Activated CD4-positive, alpha-beta memory T cell treated with anti-CD3 and anti-CD28 coated beads for 36 hours (primary cell): ENCODE results near the gene CDHR4. TPM values are rescaled to one million over a fixed set of nuclear protein-coding genes. Genes with fewer than 3 reads are reported as not detected.

ENCODE experiments used
- CTCF ChIA-PET: fragments of 350-600 bp; sonication (Branson Sonifier 250); formaldehyde crosslinking; loops from one replicate; lab custom pipeline; 2021; ENCODE audit warnings: antibody characterized with exemption, inconsistent platforms; lab: Charles Lee
- POLR2A ChIA-PET: fragments of 350-600 bp; sonication (Branson Sonifier 250); formaldehyde crosslinking; loops from one replicate; lab custom pipeline; 2021; ENCODE audit warnings: antibody characterized with exemption; lab: Charles Lee
- DNase-seq: peaks from one replicate; pipeline ENCODE4 v3.0.0-alpha.2; 2020
- H3K27ac Mint-ChIP-seq: one replicate; pipeline ENCODE4 v1.8.0; 2021; ENCODE audit warnings: mixed read lengths
- H3K27me3 Mint-ChIP-seq: one replicate; pipeline ENCODE4 v1.8.0; 2021; ENCODE audit warnings: mixed read lengths
- H3K36me3 Mint-ChIP-seq: one replicate; pipeline ENCODE4 v1.8.0; 2021; ENCODE audit warnings: mixed read lengths
- H3K4me1 Mint-ChIP-seq: one replicate; pipeline ENCODE4 v1.8.0; 2021; ENCODE audit warnings: low read depth, mixed read lengths
- H3K4me3 Mint-ChIP-seq: one replicate; pipeline ENCODE4 v1.8.0; 2021; ENCODE audit warnings: mild to moderate bottlenecking, mixed read lengths
- H3K9me3 Mint-ChIP-seq: one replicate; pipeline ENCODE4 v1.8.0; 2021; ENCODE audit warnings: mixed read lengths
- intact Hi-C: fragments of 100-400 bp; cut with micrococcal nuclease; formaldehyde crosslinking; loops from one replicate; pipeline ENCODE4 v1.15.1; 2023
- total RNA-seq, 2 experiments: library from RNA; stranded (reverse); gene quantifications; one replicate each; pipeline ENCODE4 v1.2.3, GENCODE V29; 2021

CDHR4 gene, protein sequence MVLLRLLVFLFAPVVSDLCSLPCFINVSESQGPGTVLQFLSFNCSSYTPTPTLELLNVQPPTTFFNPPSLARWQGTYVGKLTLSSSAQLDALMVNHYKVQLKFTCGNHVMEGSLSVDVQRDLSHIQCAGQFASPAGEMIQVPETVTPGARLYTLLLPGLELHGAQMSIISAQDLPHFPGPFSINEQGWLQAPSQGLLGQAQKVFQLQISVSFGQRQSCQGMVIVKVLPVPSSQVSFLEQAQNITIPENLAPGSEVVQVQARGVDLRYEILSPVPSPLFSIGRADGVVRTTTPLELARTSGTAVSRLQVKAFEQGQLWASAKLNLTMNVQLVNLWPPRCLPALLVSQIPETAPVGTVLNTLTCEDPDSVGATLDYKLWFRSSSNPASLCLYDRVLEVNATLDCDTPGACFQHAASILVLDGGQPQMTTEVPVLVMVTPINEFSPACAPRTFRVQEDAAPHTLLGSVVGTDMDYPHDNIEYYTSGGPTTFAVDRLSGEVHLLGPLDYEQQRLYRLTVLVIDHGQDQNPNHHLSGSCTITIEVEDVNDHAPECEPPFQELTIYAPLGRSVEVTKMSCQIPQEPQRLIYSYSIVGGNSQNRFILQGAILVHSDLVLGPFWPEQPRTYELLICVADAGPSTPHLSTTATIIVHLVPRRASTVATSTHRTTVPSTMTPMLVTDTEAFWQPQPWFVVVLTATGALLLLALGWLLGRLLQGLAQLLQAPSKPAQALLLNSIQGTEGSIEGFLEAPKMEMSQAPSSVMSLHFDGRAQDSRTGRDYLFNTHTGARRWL
- under 1 TPM in 1 of 2 experiments, not detected in 1; 0.22 TPM for total RNA-seq

DNA sequence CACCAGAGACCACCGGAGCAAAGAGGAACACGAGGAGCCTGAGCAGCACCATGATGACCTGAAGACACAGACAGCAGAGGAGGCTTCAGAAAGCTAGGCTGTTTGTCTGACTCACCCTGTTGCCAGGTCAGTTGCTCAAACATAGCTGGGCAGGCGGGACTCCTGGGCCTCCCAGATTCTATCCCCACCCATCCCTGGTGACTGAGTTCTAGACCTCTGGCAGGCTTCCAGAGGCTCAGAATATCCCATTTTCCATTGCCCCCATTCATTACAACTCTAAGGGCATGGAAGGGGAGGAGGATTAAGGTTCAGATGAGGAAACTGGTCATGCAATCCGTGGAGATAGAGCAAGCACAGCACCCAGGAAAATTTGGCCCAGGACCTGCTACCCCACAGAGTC, at the start of gene CDHR4:
Gene CDHR4 (minus strand): TSS at position 113 of the 400 bp plus-strand sequence. CDS start 61 bp downstream, at position 52.
- POLR2A ChIA-PET, result interaction anchor here (0.5 to 0.8 kb wide), 3 partner anchors 17 to 317 kb away, joined by 3 to 4 read pairs (median 3); no protein-coding TSS in a partner anchor

DNA sequence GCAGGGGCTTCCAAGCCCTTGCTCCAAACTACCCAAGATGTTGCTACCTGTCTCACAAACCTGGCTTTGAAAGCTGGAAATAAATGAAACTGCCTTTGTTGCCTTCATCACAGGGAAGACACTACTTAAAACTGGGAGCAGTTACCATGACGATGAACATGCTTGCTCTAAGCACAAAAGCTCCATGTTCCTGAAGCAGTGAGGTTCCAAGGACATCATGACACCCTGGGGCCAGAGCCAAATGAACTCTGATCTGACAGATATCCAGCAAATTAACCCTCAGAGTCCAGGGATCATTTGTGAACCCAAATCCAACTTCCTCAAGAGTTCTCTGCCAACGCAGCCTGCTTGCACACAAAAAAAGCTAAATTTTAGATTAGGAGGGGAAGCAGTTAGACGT, 46.0 kb upstream of the CDHR4 start:
- CTCF ChIA-PET, result interaction anchor here (0.8 to 7.0 kb wide), 3 partner anchors 9 to 44 kb away, joined by 3 to 50 read pairs (median 5); partner anchors contain the start of genes CDHR4 and INKA1
- POLR2A ChIA-PET, result no interaction called here
- no peaks in the 10 kb centered on the region for H3K4me1 Mint-ChIP-seq

More for the DNA sequence above, at the start of gene CDHR4:
- CTCF ChIA-PET, result interaction anchor here (1.2 to 6.1 kb wide), 2 partner anchors 40 to 44 kb away, joined by 3 to 50 read pairs; no protein-coding TSS in a partner anchor
- H3K9me3 Mint-ChIP-seq, result no peaks in the 10 kb centered on the region
- H3K4me1 Mint-ChIP-seq, result peaks cover 11% of the 10 kb centered on the region
- intact Hi-C loops, result no loop called here
- H3K27ac Mint-ChIP-seq, result no peak within 1 kb of the TSS
- DNase-seq, result no peak
- H3K36me3 Mint-ChIP-seq, result no peaks in the 10 kb centered on the region
- H3K4me3 Mint-ChIP-seq, result no peak within 1 kb of the TSS
- H3K27me3 Mint-ChIP-seq, result peaks cover 8% of the 10 kb centered on the region

DNA sequence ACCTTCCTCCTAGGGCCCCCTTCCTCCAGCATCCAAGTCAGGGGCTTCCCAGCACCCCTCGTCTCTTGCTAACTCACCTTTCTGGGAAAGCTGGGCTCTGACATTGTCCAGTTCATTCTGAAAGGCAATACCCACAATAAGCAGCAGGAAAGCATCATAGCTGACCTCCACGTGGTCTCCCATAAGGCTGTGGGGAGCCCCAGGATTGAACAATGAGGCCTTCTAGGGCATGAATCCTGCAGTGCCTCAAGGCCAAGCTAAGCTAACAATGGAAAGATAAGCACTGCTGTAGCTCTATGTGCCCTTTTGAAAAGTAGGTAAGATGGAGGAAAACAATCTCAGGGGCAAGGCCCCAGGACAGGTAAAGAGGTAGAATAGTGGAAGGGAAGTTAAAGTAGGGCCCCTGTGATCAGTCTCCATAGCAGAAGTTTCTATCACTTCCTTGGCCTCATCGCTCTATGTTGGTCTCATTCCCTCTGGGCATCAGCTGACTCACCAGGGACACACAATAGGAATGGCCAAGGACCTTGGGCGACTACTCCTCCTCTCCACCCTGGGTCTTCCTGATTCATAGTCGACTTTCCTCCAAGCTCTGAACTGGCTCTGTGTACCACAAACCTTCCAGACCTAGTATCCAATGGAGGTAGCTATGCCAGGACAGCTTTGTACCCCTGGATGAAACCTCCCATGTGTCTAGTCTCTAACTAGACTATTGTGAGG, 45.0 kb upstream of the CDHR4 start:
- no peaks in the 10 kb centered on the region for H3K9me3 Mint-ChIP-seq
- no peak overlapping the region for H3K4me3 Mint-ChIP-seq
- CTCF ChIA-PET, result interaction anchor here (2.0 to 7.0 kb wide), 2 partner anchors 9 to 43 kb away, joined by 5 to 50 read pairs; partner anchors contain the start of genes CDHR4 and INKA1
- POLR2A ChIA-PET, result no interaction called here
- no peaks in the 10 kb centered on the region for H3K4me1 Mint-ChIP-seq
- H3K27ac Mint-ChIP-seq, result no peak overlapping the region
- H3K27me3 Mint-ChIP-seq, result no peaks in the 10 kb centered on the region
- no peak for DNase-seq
- peaks cover 7% of the 10 kb centered on the region for H3K36me3 Mint-ChIP-seq
- intact Hi-C loops, result no loop called here

More for the DNA sequence above, 46.0 kb upstream of the CDHR4 start:
- H3K9me3 Mint-ChIP-seq, result no peaks in the 10 kb centered on the region
- no peak overlapping the region for H3K27ac Mint-ChIP-seq
- DNase-seq, result no peak
- intact Hi-C loops, result no loop called here
- H3K36me3 Mint-ChIP-seq, result peaks cover 7% of the 10 kb centered on the region
- H3K4me3 Mint-ChIP-seq, result no peak overlapping the region
- H3K27me3 Mint-ChIP-seq, result no peaks in the 10 kb centered on the region

DNA sequence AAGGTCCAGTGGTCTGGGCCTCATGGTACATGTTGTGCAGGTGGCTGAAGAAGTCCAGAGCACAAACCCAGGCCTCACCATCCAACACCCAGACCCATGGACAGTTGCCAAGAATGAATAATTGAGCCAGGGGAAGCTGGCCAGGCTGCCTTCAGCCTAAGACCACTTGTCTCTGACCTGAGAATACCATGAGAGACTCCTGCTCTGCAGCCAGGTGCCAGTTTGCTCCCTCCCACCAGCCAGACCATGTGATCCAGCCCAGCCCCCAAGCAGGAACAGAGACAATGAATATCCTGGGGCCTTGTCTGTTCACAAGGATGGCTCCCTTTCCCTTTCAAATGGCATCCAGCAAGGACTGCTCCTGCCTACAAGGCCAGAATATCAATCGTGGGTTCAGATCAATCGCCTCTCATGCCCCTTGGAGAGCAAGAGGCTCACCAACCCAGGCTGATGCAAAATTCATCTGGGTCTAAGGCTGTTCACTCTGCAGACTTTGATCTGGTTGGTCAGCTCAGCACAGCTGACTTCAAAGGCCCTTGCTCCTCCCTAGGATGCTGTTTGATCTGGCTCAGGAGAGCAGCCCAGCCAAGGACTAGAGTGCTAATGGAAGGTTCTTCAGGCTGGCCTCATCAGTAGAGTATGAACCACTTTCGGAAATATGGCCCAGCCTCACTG, 43.3 kb upstream of the CDHR4 start:
- POLR2A ChIA-PET, result no interaction called here
- intact Hi-C loops, result no loop called here

DNA sequence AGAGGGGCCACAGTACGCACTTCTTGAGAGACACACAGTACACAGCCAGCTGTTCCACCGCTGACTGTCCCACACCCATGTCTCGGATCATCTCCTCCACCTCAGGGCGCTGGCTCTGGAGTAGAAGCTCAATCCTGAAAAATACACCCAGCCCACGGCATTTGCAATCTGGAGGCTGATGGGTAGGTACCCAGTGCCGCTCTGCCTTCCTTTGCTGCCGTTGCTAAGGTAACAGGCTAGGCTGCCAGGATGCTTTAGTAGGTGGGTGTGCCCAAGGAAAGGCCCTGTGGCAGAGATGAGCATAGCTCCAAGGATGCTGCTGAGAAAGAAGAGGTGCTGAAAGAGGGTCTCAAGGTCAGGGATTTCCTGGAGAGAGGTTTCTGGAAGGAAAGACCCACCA, 42.1 kb upstream of the CDHR4 start:
- H3K9me3 Mint-ChIP-seq, result no peaks in the 10 kb centered on the region
- peaks cover 9% of the 10 kb centered on the region for H3K36me3 Mint-ChIP-seq
- H3K4me1 Mint-ChIP-seq, result peaks cover 1% of the 10 kb centered on the region
- H3K27ac Mint-ChIP-seq, result no peak overlapping the region
- DNase-seq, result no peak
- intact Hi-C loops, result no loop called here
- H3K4me3 Mint-ChIP-seq, result no peak overlapping the region
- ChIA-PET CTCF (interaction anchor here (0.9 to 7.0 kb wide), 4 partner anchors 15 to 141 kb away, joined by 3 to 50 read pairs (median 4); partner anchors contain the start of genes CDHR4 and INKA1), POLR2A (interaction anchor here (0.6 kb wide), 1 partner anchor 24 kb away, joined by 10 read pairs; no protein-coding TSS in a partner anchor)
- no peaks in the 10 kb centered on the region for H3K27me3 Mint-ChIP-seq

More for the DNA sequence above, 43.3 kb upstream of the CDHR4 start:
- Mint-ChIP-seq H3K4me3 (no peak overlapping the region), H3K4me1 (peaks cover 1% of the 10 kb centered on the region), H3K27ac (no peak overlapping the region), H3K9me3 (no peaks in the 10 kb centered on the region), H3K27me3 (no peaks in the 10 kb centered on the region), H3K36me3 (peaks cover 9% of the 10 kb centered on the region)
- CTCF ChIA-PET, result interaction anchor here (7.0 kb wide), 1 partner anchor 42 kb away, joined by 50 read pairs; the partner anchor contains the start of genes CDHR4 and INKA1
- no peak for DNase-seq

DNA sequence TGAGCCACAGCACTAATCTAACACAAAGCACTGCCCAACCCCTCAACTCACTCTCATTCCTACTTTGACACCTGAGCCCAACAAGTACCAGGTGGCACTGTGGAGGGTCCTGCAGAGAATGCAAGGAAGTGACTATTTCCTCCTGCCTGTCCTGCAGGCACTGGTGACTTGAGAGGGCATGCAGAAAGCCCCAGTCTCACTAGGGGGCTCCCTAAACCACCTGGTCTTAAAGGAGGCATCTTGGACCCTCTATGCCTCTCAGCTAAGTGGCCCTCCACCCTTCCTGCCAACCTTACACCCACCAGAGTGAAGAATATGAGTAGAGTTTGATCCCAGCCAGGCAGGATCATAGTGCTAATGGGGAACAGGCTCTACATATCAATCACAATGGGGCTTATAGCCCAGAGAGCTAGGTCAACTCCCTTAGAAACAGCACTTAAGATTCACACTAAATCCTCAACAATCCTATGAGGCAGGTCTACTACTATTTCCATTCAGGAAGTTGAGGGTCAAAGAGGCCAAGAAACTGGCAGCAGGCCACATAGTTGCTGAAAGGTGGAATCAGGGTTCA, 41.5 kb upstream of the CDHR4 start:
- H3K4me1 Mint-ChIP-seq, result peaks cover 1% of the 10 kb centered on the region
- ChIA-PET POLR2A (interaction anchor here (0.6 kb wide), 1 partner anchor 23 kb away, joined by 10 read pairs; no protein-coding TSS in a partner anchor), CTCF (interaction anchor here (0.9 to 7.0 kb wide), 8 partner anchors 8 to 301 kb away, joined by 3 to 50 read pairs (median 4); partner anchors contain the start of genes CDHR4 and INKA1)
- intact Hi-C loops, result no loop called here
- H3K27ac Mint-ChIP-seq, result no peak overlapping the region
- DNase-seq, result peak; percentile 22
- H3K4me3 Mint-ChIP-seq, result no peak overlapping the region
- no peaks in the 10 kb centered on the region for H3K9me3 Mint-ChIP-seq
- H3K36me3 Mint-ChIP-seq, result peaks cover 8% of the 10 kb centered on the region
- H3K27me3 Mint-ChIP-seq, result no peaks in the 10 kb centered on the region

DNA sequence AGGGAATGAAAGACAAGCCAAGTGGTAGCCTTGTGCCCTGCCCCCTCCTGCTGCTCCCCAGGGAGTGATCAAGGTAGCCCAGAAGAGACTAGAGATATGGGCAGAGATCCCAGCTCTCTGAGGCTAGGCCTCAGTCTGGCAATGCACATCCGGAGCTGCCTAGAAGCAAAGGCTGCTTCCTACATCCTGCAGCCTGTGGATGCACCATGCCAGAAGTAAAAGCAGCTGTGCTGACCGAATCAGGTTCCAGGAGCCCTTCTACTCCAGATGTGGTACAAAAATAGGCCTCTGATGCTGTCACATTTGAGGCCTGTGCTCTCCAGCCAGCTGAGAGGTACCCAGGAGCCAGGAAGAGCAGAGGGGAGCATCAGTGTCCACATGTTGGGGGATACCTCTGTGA, 40.7 kb upstream of the CDHR4 start:
- H3K4me1 Mint-ChIP-seq, result peaks cover 1% of the 10 kb centered on the region
- H3K36me3 Mint-ChIP-seq, result peaks cover 8% of the 10 kb centered on the region
- ChIA-PET CTCF (interaction anchor here (1.0 to 7.0 kb wide), 9 partner anchors 9 to 301 kb away, joined by 3 to 50 read pairs (median 5); partner anchors contain the start of genes CDHR4 and INKA1), POLR2A (no interaction called here)
- intact Hi-C loops, result no loop called here
- H3K4me3 Mint-ChIP-seq, result no peak overlapping the region
- no peaks in the 10 kb centered on the region for H3K9me3 Mint-ChIP-seq
- DNase-seq, result no peak
- no peak overlapping the region for H3K27ac Mint-ChIP-seq
- H3K27me3 Mint-ChIP-seq, result no peaks in the 10 kb centered on the region

DNA sequence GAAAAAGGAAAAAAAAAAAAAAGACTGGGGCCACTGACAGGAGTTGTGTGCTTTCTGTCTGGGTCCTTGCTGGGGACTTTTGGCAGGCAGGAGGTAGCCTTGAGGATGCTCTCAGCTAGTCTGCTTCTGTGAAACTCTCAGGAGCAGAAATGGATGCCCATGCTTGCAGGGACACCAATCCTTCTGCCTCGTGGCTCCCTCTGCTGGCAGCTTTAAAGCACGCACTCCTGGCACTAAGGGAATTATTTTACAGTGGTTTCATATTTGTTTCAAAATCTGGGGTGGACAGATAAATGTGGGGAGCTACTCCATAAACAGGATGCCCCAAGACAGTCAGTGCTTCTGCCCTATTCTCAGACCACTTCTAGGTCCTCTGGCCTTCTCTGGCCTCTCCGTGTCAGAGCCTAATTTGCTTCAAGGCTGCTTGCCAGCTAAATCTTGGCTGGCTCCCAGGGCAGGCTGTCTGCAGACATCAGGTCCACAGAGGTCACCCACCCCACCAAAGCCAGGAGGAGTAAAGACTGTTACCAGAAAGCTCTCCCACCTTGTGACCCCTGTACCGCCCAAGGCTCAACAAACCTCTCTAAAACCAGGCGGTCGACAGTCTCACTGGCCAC, 39.6 kb upstream of the CDHR4 start:
- H3K4me3 Mint-ChIP-seq, result no peak overlapping the region
- H3K27ac Mint-ChIP-seq, result no peak overlapping the region
- H3K36me3 Mint-ChIP-seq, result peaks cover 14% of the 10 kb centered on the region
- ChIA-PET POLR2A (interaction anchor here (1.1 to 2.4 kb wide), 2 partner anchors 36 to 38 kb away, joined by 3 to 9 read pairs; partner anchors contain the start of gene INKA1), CTCF (interaction anchor here (0.5 to 4.5 kb wide), 49 partner anchors 9 to 452 kb away, joined by 3 to 159 read pairs (median 4); partner anchors contain the start of genes AMIGO3, GMPPB, INKA1 and IP6K1)
- H3K27me3 Mint-ChIP-seq, result no peaks in the 10 kb centered on the region
- H3K4me1 Mint-ChIP-seq, result peaks cover 1% of the 10 kb centered on the region
- peak; percentile 85 for DNase-seq
- no peaks in the 10 kb centered on the region for H3K9me3 Mint-ChIP-seq
- intact Hi-C loops, result loop anchor here (1.0 to 5.0 kb wide), 3 partner anchors 37 to 136 kb away; partner anchors contain the start of gene IP6K1

DNA sequence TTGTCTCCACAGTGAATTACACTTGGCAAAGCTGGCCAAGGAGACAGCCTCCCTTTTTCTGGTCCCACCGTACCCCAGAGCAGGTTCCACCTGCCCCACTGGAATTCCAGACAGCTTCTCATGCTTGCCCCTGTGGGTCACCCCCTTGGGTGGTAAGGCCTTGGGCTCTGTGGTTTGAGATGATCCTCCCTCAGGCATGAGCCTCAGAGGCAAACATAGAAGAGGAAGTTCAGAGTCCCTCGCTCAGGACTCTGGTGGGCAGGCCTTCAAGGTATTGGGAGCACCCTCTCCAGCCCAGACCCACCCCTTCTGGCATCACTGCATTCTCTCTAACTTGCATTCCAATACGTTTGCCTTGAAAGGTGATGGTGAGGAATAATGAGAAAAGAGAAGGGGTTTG, 31.7 kb upstream of the CDHR4 start:
- no peaks in the 10 kb centered on the region for H3K9me3 Mint-ChIP-seq
- no peak for DNase-seq
- CTCF ChIA-PET, result interaction anchor here (0.8 to 2.1 kb wide), 2 partner anchors 8 to 30 kb away, joined by 3 to 13 read pairs; no protein-coding TSS in a partner anchor
- no peaks in the 10 kb centered on the region for H3K27me3 Mint-ChIP-seq
- H3K4me3 Mint-ChIP-seq, result no peak overlapping the region
- peaks cover 35% of the 10 kb centered on the region for H3K36me3 Mint-ChIP-seq
- POLR2A ChIA-PET, result interaction anchor here (1.2 kb wide), 1 partner anchor 31 kb away, joined by 3 read pairs; no protein-coding TSS in a partner anchor
- intact Hi-C loops, result no loop called here
- H3K27ac Mint-ChIP-seq, result no peak overlapping the region
- no peaks in the 10 kb centered on the region for H3K4me1 Mint-ChIP-seq

DNA sequence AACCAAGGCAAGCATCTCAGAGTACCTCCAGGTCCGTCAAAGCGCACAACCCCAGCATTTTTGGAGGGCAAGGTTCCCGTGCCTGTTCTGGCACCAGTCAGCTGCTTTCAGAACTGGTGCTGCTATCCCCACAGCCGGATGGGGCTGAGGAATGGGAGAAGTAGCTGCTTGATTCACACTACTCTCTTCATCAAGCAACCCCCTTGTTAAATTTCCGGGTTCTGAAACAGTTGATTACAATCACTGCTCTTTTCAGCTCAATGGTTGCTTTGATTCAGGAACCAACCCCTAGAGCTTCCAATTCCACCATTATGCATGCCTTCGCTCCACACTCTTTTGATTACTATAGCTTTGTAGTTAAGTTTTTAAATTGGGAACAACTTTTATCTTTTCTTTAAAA, 26.3 kb upstream of the CDHR4 start:
- Mint-ChIP-seq H3K27ac (no peak overlapping the region), H3K36me3 (peaks cover 13% of the 10 kb centered on the region), H3K4me3 (no peak overlapping the region), H3K9me3 (no peaks in the 10 kb centered on the region), H3K4me1 (no peaks in the 10 kb centered on the region), H3K27me3 (no peaks in the 10 kb centered on the region)
- DNase-seq, result no peak
- intact Hi-C loops, result no loop called here
- POLR2A ChIA-PET, result no interaction called here
- CTCF ChIA-PET, result interaction anchor here (1.5 to 1.9 kb wide), 2 partner anchors 13 to 23 kb away, joined by 4 to 12 read pairs; partner anchors contain the start of gene INKA1
